Measurements from ENCODE around the gene HERPUD1.
A peak's percentile ranks its signal among the peaks of the same experiment; 100 is the strongest.

The HERPUD1 gene

GRCh38 chr16:56910654-56911539 lies 21.0 kb upstream of the HERPUD1 start:
- no peak for DNase-seq (ENCODE audit: low spot score)

- DNase-seq (ENCODE audit: low spot score) = no peak
Observed at GRCh38 chr16:56911771-56912571, 20.0 kb upstream of the HERPUD1 start.

- DNase-seq (ENCODE audit: low spot score) = no peak
Observed at GRCh38 chr16:56912746-56913708, 18.9 kb upstream of the HERPUD1 start.

- DNase-seq (ENCODE audit: low spot score) = no peak
Observed at GRCh38 chr16:56914896-56915295, 17.0 kb upstream of the HERPUD1 start.

- DNase-seq (ENCODE audit: low spot score) = no peak
Observed at GRCh38 chr16:56915336-56916119, 16.4 kb upstream of the HERPUD1 start.

GRCh38 chr16:56916571-56917403 lies 15.2 kb upstream of the HERPUD1 start:
- DNase-seq (ENCODE audit: low spot score) = no peak

- DNase-seq (ENCODE audit: low spot score) = no peak
Observed at GRCh38 chr16:56918467-56919012, 13.4 kb upstream of the HERPUD1 start.

- no peak for DNase-seq (ENCODE audit: low spot score)
Observed at GRCh38 chr16:56919099-56919800, 12.7 kb upstream of the HERPUD1 start.

GRCh38 chr16:56921571-56921970 lies 10.4 kb upstream of the HERPUD1 start:
- DNase-seq (ENCODE audit: low spot score) = no peak

- DNase-seq (ENCODE audit: low spot score) = no peak
Observed at GRCh38 chr16:56923481-56924091, 8.4 kb upstream of the HERPUD1 start.

- DNase-seq (ENCODE audit: low spot score) = no peak
Observed at GRCh38 chr16:56927471-56927870, 4.5 kb upstream of the HERPUD1 start.

GRCh38 chr16:56929639-56930038 lies 2.3 kb upstream of the HERPUD1 start:
- no peak for DNase-seq (ENCODE audit: low spot score)

- DNase-seq (ENCODE audit: low spot score) = no peak
Observed at GRCh38 chr16:56930486-56931270, 1.3 kb upstream of the HERPUD1 start.

GRCh38 chr16:56931271-56931891 lies 561 bp upstream of the HERPUD1 start:
- DNase-seq (ENCODE audit: low spot score) = no peak

- peak; percentile 53 for DNase-seq (ENCODE audit: low spot score)
Observed at GRCh38 chr16:56932721-56933619, 1.0 kb downstream of the HERPUD1 start.

GRCh38 chr16:56933828-56934598 lies 2.1 kb downstream of the HERPUD1 start:
- no peak for DNase-seq (ENCODE audit: low spot score)

Data from D341Med (cell line).